HL-60 (cell line): ENCODE results near the gene GREB1.

ENCODE experiments used
- DNase-seq, 2 experiments: peaks; one replicate each; pipeline ENCODE4 v3.0.0-alpha.2; 2010 to 2020; ENCODE audit warnings: low read depth in 1 of 2, low spot score in 1 of 2
- H3K27ac ChIP-seq: fragments of 250-450 bp; sonication (Bioruptor Pico); replicated peaks from 2 replicates; pipeline ENCODE4 v1.5.1; 2020; ENCODE audit warnings: mild to moderate bottlenecking, moderate library complexity
- H3K27me3 ChIP-seq: fragments of 250-450 bp; sonication (Bioruptor Pico); 2 replicates; pipeline ENCODE4 v1.5.1; 2021; ENCODE audit warnings: mild to moderate bottlenecking, moderate library complexity; ENCODE audit not compliant: insufficient read depth, poor library complexity, severe bottlenecking
- H3K4me3 ChIP-seq: replicated peaks from 2 replicates; pipeline ENCODE4 v1.5.1; 2011; ENCODE audit warnings: mild to moderate bottlenecking, control low read depth, low read length; ENCODE audit not compliant: insufficient read depth
- GABPA ChIP-seq: IDR thresholded peaks from 2 replicates; pipeline ENCODE4 v1.6.1; 2012; ENCODE audit warnings: low read depth
- POLR2AphosphoS5 ChIP-seq: IDR thresholded peaks from 2 replicates; pipeline ENCODE4 v1.6.1; 2012; ENCODE audit warnings: low read depth
- SPI1 ChIP-seq: IDR thresholded peaks from 2 replicates; pipeline ENCODE4 v1.6.1; 2012; ENCODE audit warnings: low read depth, mild to moderate bottlenecking, borderline replicate concordance
- TF ChIP-seq, protein P1 (sequence below): IDR thresholded peaks from 2 replicates; pipeline ENCODE4 v1.6.1; 2012; ENCODE audit warnings: low read depth; ENCODE audit not compliant: insufficient replicate concordance
- TF ChIP-seq, protein P2 (sequence below): IDR thresholded peaks from one replicate; pipeline ENCODE4 v1.5.1; 2011; ENCODE audit warnings: low read length, control low read depth, inconsistent platforms; ENCODE audit not compliant: insufficient read depth

GREB1 gene

DNA sequence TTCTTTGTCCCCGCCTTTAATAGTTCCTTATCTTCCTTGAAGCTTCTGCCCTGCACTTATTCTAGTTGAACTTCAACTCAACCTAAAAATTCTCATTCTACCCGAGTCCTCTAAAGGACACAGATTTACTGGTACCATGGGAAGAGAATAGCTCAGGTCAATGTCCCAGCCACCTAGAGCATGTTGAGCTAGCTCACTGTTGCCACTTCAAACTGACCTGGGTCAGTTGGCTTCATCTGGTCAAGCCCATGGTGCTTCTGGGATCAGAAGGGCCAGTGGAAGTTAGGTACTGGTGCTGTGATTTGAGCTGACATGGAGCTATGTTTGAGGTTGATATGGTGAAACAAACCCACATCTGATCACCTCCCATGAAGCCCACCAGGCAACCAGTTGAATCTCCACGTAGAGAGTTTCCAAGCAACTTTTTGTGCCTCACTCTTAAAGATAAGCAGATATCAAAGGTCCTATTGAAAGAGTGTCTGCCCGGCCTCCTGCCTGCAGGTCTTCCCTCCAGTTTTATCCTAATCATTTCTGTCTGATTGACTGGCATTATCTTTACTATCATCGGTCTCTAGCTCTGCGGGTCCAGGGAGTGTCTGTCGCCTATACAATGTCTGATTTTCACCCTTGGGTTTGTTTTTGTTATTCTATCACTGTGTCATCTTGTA lies 17.2 kb downstream of the GREB1 start:
- Histone ChIP-seq H3K27me3 (peaks cover 4% of the 10 kb centered on the region), H3K27ac (no peak overlapping the region), H3K4me3 (no peak overlapping the region)
- TF ChIP-seq SPI1 (no peak), GABPA (no peak), POLR2AphosphoS5 (no peak)
- TF ChIP-seq, protein P1, sequence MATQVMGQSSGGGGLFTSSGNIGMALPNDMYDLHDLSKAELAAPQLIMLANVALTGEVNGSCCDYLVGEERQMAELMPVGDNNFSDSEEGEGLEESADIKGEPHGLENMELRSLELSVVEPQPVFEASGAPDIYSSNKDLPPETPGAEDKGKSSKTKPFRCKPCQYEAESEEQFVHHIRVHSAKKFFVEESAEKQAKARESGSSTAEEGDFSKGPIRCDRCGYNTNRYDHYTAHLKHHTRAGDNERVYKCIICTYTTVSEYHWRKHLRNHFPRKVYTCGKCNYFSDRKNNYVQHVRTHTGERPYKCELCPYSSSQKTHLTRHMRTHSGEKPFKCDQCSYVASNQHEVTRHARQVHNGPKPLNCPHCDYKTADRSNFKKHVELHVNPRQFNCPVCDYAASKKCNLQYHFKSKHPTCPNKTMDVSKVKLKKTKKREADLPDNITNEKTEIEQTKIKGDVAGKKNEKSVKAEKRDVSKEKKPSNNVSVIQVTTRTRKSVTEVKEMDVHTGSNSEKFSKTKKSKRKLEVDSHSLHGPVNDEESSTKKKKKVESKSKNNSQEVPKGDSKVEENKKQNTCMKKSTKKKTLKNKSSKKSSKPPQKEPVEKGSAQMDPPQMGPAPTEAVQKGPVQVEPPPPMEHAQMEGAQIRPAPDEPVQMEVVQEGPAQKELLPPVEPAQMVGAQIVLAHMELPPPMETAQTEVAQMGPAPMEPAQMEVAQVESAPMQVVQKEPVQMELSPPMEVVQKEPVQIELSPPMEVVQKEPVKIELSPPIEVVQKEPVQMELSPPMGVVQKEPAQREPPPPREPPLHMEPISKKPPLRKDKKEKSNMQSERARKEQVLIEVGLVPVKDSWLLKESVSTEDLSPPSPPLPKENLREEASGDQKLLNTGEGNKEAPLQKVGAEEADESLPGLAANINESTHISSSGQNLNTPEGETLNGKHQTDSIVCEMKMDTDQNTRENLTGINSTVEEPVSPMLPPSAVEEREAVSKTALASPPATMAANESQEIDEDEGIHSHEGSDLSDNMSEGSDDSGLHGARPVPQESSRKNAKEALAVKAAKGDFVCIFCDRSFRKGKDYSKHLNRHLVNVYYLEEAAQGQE, result no peak
- TF ChIP-seq, protein P2, sequence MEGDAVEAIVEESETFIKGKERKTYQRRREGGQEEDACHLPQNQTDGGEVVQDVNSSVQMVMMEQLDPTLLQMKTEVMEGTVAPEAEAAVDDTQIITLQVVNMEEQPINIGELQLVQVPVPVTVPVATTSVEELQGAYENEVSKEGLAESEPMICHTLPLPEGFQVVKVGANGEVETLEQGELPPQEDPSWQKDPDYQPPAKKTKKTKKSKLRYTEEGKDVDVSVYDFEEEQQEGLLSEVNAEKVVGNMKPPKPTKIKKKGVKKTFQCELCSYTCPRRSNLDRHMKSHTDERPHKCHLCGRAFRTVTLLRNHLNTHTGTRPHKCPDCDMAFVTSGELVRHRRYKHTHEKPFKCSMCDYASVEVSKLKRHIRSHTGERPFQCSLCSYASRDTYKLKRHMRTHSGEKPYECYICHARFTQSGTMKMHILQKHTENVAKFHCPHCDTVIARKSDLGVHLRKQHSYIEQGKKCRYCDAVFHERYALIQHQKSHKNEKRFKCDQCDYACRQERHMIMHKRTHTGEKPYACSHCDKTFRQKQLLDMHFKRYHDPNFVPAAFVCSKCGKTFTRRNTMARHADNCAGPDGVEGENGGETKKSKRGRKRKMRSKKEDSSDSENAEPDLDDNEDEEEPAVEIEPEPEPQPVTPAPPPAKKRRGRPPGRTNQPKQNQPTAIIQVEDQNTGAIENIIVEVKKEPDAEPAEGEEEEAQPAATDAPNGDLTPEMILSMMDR, result no peak
- DNase-seq, result no peak

DNA sequence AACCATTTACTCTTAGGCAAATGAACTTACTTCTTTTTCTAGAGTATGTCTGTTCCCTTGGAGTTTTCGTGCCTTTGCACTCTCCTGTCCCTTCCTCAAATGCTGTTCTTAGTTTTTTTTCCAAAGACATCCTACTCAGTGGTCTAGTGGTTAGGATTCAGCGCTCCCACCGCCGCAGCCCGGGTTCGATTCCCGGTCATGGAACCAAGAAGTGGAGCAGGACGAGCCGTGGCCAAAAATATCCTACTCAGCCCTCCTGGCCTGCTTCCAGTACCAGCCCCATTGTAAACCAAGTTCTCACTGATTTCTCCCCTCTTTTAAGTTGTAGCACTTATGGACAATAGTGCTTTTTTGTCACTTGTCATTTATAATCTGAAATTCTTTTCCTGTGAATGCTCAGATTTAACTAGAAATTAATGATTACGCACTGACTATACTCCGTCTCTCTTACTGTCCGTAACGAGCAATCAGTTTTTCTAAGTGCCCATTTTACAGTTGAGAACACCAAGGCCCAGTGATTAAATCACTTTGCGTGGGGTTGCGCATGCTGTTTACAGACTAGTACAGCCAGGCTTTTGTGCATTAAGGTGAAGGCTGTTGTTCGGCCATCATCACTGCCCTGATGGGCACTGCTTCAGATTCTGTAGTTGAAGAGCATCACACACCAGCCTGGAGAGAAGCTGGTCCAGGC lies 17.9 kb downstream of the GREB1 start:
- no peak for TF ChIP-seq SPI1
- TF ChIP-seq, protein P1, result no peak
- no peak for TF ChIP-seq GABPA
- Histone ChIP-seq H3K27me3 (peaks cover 7% of the 10 kb centered on the region), H3K27ac (no peak overlapping the region), H3K4me3 (no peak overlapping the region)
- DNase-seq, result no peak

DNA sequence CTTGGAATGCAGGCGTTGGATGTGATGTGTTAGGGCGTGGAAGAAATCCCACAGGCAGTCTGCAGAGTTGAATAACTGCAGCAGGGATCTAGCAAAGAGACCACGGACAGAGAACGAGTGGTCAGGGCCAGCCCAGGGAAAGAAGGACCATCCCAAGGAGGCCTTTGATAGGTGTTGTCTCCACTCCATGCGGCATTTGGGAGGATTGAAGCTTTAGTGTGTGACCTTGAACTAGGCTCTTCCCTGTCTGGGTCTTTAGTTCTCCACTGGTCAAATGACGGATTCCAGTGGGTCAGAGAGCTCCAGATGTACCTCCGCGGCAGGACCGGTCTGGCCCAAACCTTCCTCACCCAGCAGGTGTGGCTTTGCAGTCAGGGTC lies 18.4 kb downstream of the GREB1 start:
- Histone ChIP-seq H3K27ac (no peak overlapping the region), H3K27me3 (peaks cover 11% of the 10 kb centered on the region), H3K4me3 (no peak overlapping the region)
- DNase-seq, result no peak
- no peak for TF ChIP-seq POLR2AphosphoS5
- TF ChIP-seq, protein P2, result no peak
- TF ChIP-seq GABPA, result no peak
- TF ChIP-seq, protein P1, result no peak
- TF ChIP-seq SPI1, result no peak
